HepG2 (cell line): ENCODE data around the gene NMRAL1. TPM values are rescaled to one million over a fixed set of nuclear protein-coding genes. Genes with fewer than 3 reads are reported as not detected.
A peak's percentile ranks its signal among the peaks of the same experiment; 100 is the strongest.

Source experiments
- AKAP8 ChIP-seq: sonication (generic); formaldehyde crosslinking; IDR thresholded peaks from 2 replicates; pipeline ENCODE4 v1.5.1; 2020; ENCODE audit warnings: mild to moderate bottlenecking, missing genetic modification reagents
- ATF2 ChIP-seq: sonication (generic); formaldehyde crosslinking; IDR thresholded peaks from 2 replicates; pipeline ENCODE4 v1.4.0; 2020; ENCODE audit warnings: missing genetic modification reagents
- ATF7-NPFF ChIP-seq: sonication (generic); formaldehyde crosslinking; IDR thresholded peaks from 2 replicates; pipeline ENCODE4 v1.8.1; 2023; ENCODE audit warnings: mild to moderate bottlenecking, low read depth, missing genetic modification reagents, moderate library complexity
- DMTF1 ChIP-seq: sonication (generic); formaldehyde crosslinking; IDR thresholded peaks from 2 replicates; pipeline ENCODE4 v1.4.0; 2020; ENCODE audit warnings: mild to moderate bottlenecking, missing genetic modification reagents
- E2F1 ChIP-seq: sonication (generic); formaldehyde crosslinking; IDR thresholded peaks from 2 replicates; pipeline ENCODE4 v1.5.0; 2020; ENCODE audit warnings: missing genetic modification reagents
- FOXK1 ChIP-seq: sonication (generic); formaldehyde crosslinking; IDR thresholded peaks from 2 replicates; pipeline ENCODE4 v1.4.0; 2020; ENCODE audit warnings: low read depth, missing genetic modification reagents, borderline replicate concordance
- HINFP ChIP-seq: sonication (generic); formaldehyde crosslinking; IDR thresholded peaks from 2 replicates; pipeline ENCODE4 v1.4.0; 2020; ENCODE audit warnings: low read depth, mild to moderate bottlenecking, missing genetic modification reagents
- LCORL ChIP-seq, 2 experiments: fragments of 450-650 bp in 1 of 2; sonication (generic) in 1 of 2; formaldehyde crosslinking in 1 of 2; IDR thresholded peaks; 2 replicates each; pipeline versions ENCODE4 v1.5.0 to v1.6.1; 2017 to 2020; ENCODE audit warnings: antibody characterized with exemption in 1 of 2, missing genetic modification reagents in 1 of 2
- RFXANK ChIP-seq: IDR thresholded peaks from 2 replicates; pipeline ENCODE4 v1.6.1; 2016
- RFXAP ChIP-seq: sonication (generic); formaldehyde crosslinking; IDR thresholded peaks from 2 replicates; pipeline ENCODE4 v1.4.0; 2020; ENCODE audit warnings: missing genetic modification reagents, borderline replicate concordance
- SP140L ChIP-seq: sonication (generic); formaldehyde crosslinking; IDR thresholded peaks from 2 replicates; pipeline ENCODE4 v1.4.0; 2020; ENCODE audit warnings: missing genetic modification reagents, borderline replicate concordance
- TFAP4 ChIP-seq: sonication (generic); IDR thresholded peaks from 2 replicates; pipeline ENCODE4 v1.6.1; 2016; ENCODE audit warnings: low read depth, borderline replicate concordance
- TIGD3 ChIP-seq: sonication (generic); formaldehyde crosslinking; IDR thresholded peaks from 2 replicates; pipeline ENCODE4 v1.5.1; 2020; ENCODE audit warnings: mild to moderate bottlenecking, missing genetic modification reagents, borderline replicate concordance
- ZNF3 ChIP-seq: IDR thresholded peaks from 2 replicates; pipeline ENCODE4 v1.7.0; 2017; ENCODE audit warnings: inconsistent platforms
- ZNF33A ChIP-seq: sonication (generic); formaldehyde crosslinking; IDR thresholded peaks from 2 replicates; pipeline ENCODE4 v1.5.1; 2020; ENCODE audit warnings: missing genetic modification reagents, mild to moderate bottlenecking, moderate library complexity, borderline replicate concordance
- ZNF354B ChIP-seq: sonication (generic); formaldehyde crosslinking; IDR thresholded peaks from 2 replicates; pipeline ENCODE4 v1.8.0; 2022; ENCODE audit warnings: mild to moderate bottlenecking, missing genetic modification reagents
- ZNF44 ChIP-seq: sonication (generic); formaldehyde crosslinking; IDR thresholded peaks from 2 replicates; pipeline ENCODE4 v1.5.1; 2020; ENCODE audit warnings: mild to moderate bottlenecking, missing genetic modification reagents
- ZNF775 ChIP-seq: sonication (generic); formaldehyde crosslinking; IDR thresholded peaks from 2 replicates; pipeline ENCODE4 v1.4.0; 2020; ENCODE audit warnings: missing genetic modification reagents, mild to moderate bottlenecking, moderate library complexity, borderline replicate concordance
- polyA plus RNA-seq, 8 experiments: library from polyadenylated mRNA; depleted of rRNA in 3 of 8; stranded (reverse) in 7 of 8; unstranded in 1 of 8; fragments of >200 nt; fragmentation: Illumina TruSeq in 4 of 8; extraction: Trizol in 4 of 8; gene quantifications; 2 replicates each; pipeline versions ENCODE4 v1.2.1 to v1.2.3, GENCODE V29; 2011 to 2016; ENCODE audit warnings: low read depth in 4 of 8, missing spikeins in 1 of 8, mixed read lengths in 1 of 8; ENCODE audit not compliant: insufficient read depth in 1 of 8
- total RNA-seq, 5 experiments: library from RNA; depleted of rRNA; stranded (reverse); fragments of >200 nt; fragmentation: Illumina TruSeq; extraction: Trizol; gene quantifications; 2 replicates each; pipeline ENCODE4 v1.2.3, GENCODE V29; 2016; ENCODE audit warnings: low read depth in 1 of 5

The NMRAL1 gene
- total and polyA plus RNA-seq, 2 of the 13 experiments (the other 11 are each of a cell fraction or from before 2014, with no cell fraction given), result 30.8 to 33.1 TPM

- TF ChIP-seq E2F1 (CRISPR knock-in tag) (peak; percentile 89; the same call in 1 of the 2 replicates), ZNF3 (CRISPR knock-in tag) (peak; percentile 41; the same call in 1 of the 2 replicates), LCORL (IDR thresholded peaks at IDR 0.05) (no peak), LCORL (CRISPR knock-in tag; IDR thresholded peaks at IDR 0.05) (no peak; the same call in 1 of the 2 replicates), FOXK1 (peak; percentile 32; the same call in 1 of the 2 replicates), ZNF354B (CRISPR knock-in tag) (0 out of 2 replicates have a peak, but pooled peaks have one; percentile 57), RFXANK (CRISPR knock-in tag) (no peak; the same call in 1 of the 2 replicates), RFXAP (CRISPR knock-in tag) (no peak), ZNF775 (CRISPR knock-in tag) (no peak), SP140L (no peak), AKAP8 (CRISPR knock-in tag) (no peak; the same call in 1 of the 2 replicates), DMTF1 (CRISPR knock-in tag) (no peak), ZNF44 (no peak; the same call in 1 of the 2 replicates), ZNF33A (CRISPR knock-in tag) (no peak), ATF2 (peak; percentile 65; the same call in 1 of the 2 replicates), HINFP (CRISPR knock-in tag) (0 out of 2 replicates have a peak, but pooled peaks have one; percentile 44), ATF7-NPFF (CRISPR knock-in tag) (peak; percentile 66), TFAP4 (no peak), TIGD3 (CRISPR knock-in tag) (no peak)
Measured at GRCh38 chr16:4425378-4426020, 48.9 kb downstream of the NMRAL1 start, which contains the start of gene DNAJA3 (continued).
